Measurements from ENCODE around the gene SYDE2. TPM values are rescaled to one million over a fixed set of nuclear protein-coding genes. Genes with fewer than 3 reads are reported as not detected.

Gene SYDE2
- total RNA-seq, 1 donor from 2014 or later, result 1.5 TPM

DNA sequence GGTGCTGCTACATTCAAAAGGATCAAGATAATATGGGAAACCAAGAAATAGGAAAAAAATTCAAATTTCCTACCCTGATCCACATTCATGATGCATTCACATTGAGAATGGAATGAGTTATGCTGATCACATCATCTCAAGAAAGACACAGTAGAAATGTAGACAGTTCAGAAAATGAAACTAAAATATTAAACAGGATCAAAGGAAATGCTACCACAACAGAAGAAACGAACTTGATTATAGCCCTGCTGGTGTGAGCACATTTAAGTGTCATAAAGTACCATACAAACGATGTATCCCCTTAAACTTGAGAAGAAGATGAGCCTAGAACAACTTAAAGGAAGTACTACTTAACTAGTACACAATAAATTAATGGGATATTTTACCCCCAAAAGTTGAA lies 21.3 kb downstream of the SYDE2 start:
- Mint-ChIP-seq H3K4me3 (ENCODE audit: unreplicated experiment) (no peak overlapping the region), H3K27me3 (ENCODE audit: unreplicated experiment) (no peaks in the 10 kb centered on the region), H3K4me1 (ENCODE audit: low read depth, unreplicated experiment) (no peaks in the 10 kb centered on the region), H3K36me3 (ENCODE audit: unreplicated experiment) (no peaks in the 10 kb centered on the region), H3K9me3 (ENCODE audit: unreplicated experiment) (no peaks in the 10 kb centered on the region), H3K27ac (ENCODE audit: unreplicated experiment) (no peak overlapping the region)
- TF ChIP-seq CTCF (IDR thresholded peaks at IDR 0.05; ENCODE audit: partially characterized antibody, unreplicated experiment), result no peak
- no peak for DNase-seq

DNA sequence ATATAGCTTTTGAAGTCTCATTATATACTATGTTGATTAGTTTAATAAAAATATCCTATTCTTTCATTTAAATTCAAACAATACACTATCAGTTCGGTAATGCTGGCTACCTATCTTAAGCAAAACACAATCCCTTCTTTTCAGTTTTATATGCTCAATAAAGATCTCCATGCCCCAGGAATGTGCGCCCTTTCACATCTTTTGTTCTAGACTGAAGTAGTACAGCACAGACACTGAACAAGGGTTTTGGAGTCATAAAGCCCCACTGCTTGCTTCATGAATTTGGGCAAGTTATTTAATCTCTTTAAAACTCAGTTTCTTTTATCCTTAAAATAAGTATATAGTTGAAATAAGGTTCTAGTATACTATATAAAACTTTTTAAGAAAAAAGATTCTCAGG lies 22.4 kb downstream of the SYDE2 start:
- Mint-ChIP-seq H3K9me3 (ENCODE audit: unreplicated experiment) (no peaks in the 10 kb centered on the region), H3K27me3 (ENCODE audit: unreplicated experiment) (no peaks in the 10 kb centered on the region), H3K4me3 (ENCODE audit: unreplicated experiment) (no peak overlapping the region), H3K4me1 (ENCODE audit: low read depth, unreplicated experiment) (no peaks in the 10 kb centered on the region), H3K36me3 (ENCODE audit: unreplicated experiment) (no peaks in the 10 kb centered on the region), H3K27ac (ENCODE audit: unreplicated experiment) (no peak overlapping the region)
- TF ChIP-seq CTCF (IDR thresholded peaks at IDR 0.05; ENCODE audit: partially characterized antibody, unreplicated experiment), result no peak
- no peak for DNase-seq

GRCh38 chr1:85174503-85174902 lies 26.3 kb downstream of the SYDE2 start:
- no peak for TF ChIP-seq CTCF (IDR thresholded peaks at IDR 0.05; ENCODE audit: partially characterized antibody, unreplicated experiment)
- Mint-ChIP-seq H3K36me3 (ENCODE audit: unreplicated experiment) (no peaks in the 10 kb centered on the region), H3K4me3 (ENCODE audit: unreplicated experiment) (no peak overlapping the region), H3K27me3 (ENCODE audit: unreplicated experiment) (no peaks in the 10 kb centered on the region), H3K27ac (ENCODE audit: unreplicated experiment) (no peak overlapping the region), H3K9me3 (ENCODE audit: unreplicated experiment) (no peaks in the 10 kb centered on the region), H3K4me1 (ENCODE audit: low read depth, unreplicated experiment) (no peaks in the 10 kb centered on the region)
- DNase-seq, result no peak

DNA sequence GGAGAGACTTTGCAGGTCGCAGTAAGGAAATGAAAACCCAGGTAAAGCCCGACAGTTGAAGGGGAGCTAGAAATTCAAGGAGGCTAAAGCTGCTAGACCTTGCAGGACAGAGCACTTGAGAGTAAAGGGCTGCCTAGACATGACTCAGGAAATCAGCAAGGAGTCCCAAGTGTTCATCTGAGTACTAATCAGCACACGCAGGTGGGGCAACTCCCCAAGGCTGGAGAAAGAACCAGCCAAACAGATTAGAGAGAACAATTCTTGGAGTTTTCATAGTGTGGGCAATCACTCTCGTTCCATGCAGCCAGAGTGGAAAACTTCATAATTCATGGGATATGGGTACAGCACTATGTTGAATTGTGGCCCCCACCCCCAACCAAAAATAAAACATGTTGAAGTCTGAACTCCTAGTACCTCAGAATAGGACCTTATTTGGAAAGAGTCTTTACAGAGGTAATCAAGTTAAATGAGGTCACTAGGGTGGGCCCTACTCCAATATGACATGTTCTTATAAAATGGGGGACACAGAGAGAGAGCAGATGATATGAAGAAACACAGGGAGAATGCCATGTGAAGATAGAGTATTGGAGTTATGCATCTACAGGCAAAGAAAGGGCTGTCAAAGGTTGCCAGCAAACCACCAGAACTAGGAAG lies 28.0 kb downstream of the SYDE2 start:
- H3K4me3 Mint-ChIP-seq (ENCODE audit: unreplicated experiment), result no peak overlapping the region
- H3K9me3 Mint-ChIP-seq (ENCODE audit: unreplicated experiment), result no peaks in the 10 kb centered on the region
- no peak for DNase-seq
- H3K27me3 Mint-ChIP-seq (ENCODE audit: unreplicated experiment), result no peaks in the 10 kb centered on the region
- no peak for TF ChIP-seq CTCF (IDR thresholded peaks at IDR 0.05; ENCODE audit: partially characterized antibody, unreplicated experiment)
- H3K4me1 Mint-ChIP-seq (ENCODE audit: low read depth, unreplicated experiment), result no peaks in the 10 kb centered on the region
- H3K27ac Mint-ChIP-seq (ENCODE audit: unreplicated experiment), result no peak overlapping the region
- no peaks in the 10 kb centered on the region for H3K36me3 Mint-ChIP-seq (ENCODE audit: unreplicated experiment)

DNA sequence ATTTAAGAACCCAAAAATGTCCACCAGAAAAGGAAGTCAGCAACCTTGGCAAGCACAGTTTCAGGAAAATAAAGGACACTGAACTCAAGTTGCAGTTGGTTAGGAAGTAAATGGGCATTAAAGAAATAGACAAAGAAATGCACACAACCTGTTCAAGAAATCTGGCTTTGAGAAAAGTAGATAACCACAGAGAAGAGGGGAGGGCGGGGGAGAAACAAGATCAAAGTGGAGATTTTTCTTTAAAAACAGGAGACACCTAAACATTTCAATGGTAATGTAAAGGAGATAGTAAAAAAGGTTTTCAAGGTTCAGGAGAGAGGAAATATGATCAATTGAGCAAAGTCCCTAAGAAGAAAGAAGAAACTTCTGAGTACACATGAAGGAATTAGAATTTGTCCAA lies 29.1 kb downstream of the SYDE2 start:
- H3K4me1 Mint-ChIP-seq (ENCODE audit: low read depth, unreplicated experiment), result no peaks in the 10 kb centered on the region
- H3K9me3 Mint-ChIP-seq (ENCODE audit: unreplicated experiment), result no peaks in the 10 kb centered on the region
- H3K27me3 Mint-ChIP-seq (ENCODE audit: unreplicated experiment), result no peaks in the 10 kb centered on the region
- TF ChIP-seq CTCF (IDR thresholded peaks at IDR 0.05; ENCODE audit: partially characterized antibody, unreplicated experiment), result no peak
- no peak overlapping the region for H3K27ac Mint-ChIP-seq (ENCODE audit: unreplicated experiment)
- H3K36me3 Mint-ChIP-seq (ENCODE audit: unreplicated experiment), result no peaks in the 10 kb centered on the region
- no peak overlapping the region for H3K4me3 Mint-ChIP-seq (ENCODE audit: unreplicated experiment)
- no peak for DNase-seq

All from glutamatergic neuron (in vitro differentiated cells).